HG03521 (cell line): ENCODE data around the gene RBM18.

Experiments used
- ATAC-seq: cut with Tn5 transposase; IDR thresholded peaks from one replicate; pipeline ENCODE4 v1.9.1; 2021; ENCODE audit warnings: mild to moderate bottlenecking, moderate library complexity; ENCODE audit not compliant: unreplicated experiment

The RBM18 gene, protein sequence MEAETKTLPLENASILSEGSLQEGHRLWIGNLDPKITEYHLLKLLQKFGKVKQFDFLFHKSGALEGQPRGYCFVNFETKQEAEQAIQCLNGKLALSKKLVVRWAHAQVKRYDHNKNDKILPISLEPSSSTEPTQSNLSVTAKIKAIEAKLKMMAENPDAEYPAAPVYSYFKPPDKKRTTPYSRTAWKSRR

DNA sequence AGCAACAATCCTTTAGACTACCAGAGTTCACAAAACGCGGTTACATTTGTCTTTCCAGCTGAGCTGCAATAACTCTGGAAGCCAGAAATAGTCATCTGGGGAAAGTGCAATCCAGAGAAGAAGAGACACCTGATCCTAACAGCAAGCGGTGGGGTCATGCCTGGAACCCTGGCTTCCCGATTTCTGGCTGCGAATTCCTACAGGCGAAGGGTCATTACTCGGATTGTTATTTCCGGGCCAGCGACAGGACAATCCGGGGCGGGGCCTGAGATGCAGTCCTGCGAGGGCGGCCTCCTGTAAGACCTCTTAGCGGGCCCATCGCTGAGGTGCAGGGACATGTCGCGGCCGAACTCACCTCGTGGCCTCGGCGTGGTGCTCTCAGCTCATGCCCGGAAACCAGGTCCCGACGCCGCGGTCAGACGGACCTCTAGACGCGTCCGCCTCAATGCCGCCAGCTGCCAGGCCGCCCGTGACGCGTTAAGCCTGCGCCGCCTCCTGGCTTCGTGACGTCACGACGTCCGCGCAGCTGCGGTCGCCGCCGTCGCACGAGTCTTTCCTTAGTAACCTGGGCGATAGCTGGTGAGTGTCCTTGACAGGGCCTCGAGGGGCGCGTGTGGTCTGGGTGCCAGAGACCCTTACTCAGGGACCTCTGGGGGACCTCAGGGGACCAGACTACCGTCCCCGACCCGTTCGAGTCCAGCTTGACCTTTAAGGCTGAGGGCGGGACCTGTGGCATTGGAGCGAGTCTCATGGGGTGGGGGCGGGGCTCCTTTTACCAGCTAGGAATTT is at the start of gene RBM18, which contains the start of gene MRRF:
TSS of gene RBM18 (minus strand) at position 481 of the 789 bp plus-strand sequence. CDS start 3,348 bp downstream, outside the sequence.
TSS of gene MRRF (plus strand) at position 523 of the 789 bp plus-strand sequence. CDS start 6,010 bp downstream, outside the sequence.
- peak; percentile 87 for ATAC-seq

- no peak for ATAC-seq
These were observed 49.5 kb upstream of the RBM18 start for GRCh38 chr9:122314165-122314564.

DNA sequence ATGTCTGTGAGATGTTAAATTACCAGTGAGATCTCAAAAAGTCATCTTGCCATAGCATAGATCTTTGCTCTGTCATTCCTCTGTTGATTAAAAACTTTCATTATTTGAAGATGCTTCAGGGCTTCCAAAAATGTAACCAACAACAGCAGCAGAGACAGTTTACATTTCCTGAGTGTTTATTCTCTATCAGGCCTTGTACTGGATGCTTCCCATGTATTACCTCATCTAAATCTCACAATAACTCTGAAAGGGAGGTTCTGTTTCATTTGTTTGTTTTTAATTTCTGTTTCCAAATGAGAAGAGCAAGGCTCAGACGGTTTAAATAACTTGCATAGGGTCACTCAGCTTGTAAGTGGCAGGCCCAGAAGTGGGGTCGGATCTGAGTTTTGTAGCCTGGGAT is 45.2 kb upstream of the RBM18 start:
- no peak for ATAC-seq

GRCh38 chr9:122307925-122308324 is 43.3 kb upstream of the RBM18 start:
- no peak for ATAC-seq

GRCh38 chr9:122307061-122307460 is 42.4 kb upstream of the RBM18 start:
- no peak for ATAC-seq

DNA sequence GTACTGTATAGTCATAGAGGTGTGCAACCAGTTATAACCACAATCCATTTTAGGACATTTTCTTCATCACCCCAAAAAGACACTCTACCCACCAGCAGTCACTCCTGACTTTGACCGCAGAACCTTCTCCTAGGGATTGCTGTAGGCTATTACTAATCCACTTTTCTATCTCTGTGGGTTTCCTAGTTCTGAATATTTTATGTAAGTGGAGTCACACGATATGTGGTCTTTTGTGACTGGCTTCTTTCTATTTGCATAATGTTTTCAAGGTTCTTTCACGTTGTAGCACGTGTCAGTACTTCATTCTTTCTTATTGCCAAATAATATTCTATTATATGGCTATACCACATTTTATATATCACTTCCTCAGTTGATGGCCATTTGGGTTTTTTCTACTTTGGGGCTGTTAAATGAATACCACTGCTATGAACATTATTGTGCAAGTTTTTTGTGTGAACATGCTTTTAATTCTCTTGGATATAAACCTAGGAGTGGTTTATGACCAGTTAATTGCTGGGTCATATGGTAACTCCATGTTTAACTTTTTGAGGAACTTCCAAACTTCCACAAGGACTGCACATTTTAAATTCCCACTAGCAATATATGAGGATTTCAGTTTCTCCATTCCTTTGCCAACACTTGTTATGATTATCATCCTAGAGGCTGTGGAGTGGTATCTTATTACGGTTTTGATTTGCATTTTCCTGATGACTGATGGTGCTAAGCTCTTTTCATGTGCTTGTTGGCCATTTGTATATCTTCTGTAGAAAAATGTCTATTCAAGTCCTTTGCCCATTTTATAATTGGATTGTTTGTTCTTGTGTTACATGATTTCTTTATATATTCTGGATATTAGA is 37.8 kb upstream of the RBM18 start:
- no peak for ATAC-seq

DNA sequence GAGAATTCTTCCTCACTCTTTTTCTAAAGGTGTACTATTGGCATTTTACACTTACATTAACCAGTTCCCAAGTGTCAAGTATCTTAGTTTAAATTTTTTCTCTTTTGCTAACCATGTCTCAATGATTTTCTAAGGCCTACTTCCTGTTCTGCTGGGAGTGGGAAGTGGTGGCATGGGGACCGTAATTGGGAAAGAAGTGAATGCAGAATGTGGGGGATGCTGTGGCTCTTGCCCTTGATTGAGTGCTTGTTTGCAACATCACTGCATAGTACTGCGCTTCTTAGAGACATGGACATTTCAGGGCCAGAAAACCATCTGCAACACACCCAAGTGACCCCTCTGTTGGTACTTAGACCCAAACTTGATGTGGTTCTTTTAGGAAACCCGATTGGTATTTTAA is 32.9 kb upstream of the RBM18 start:
- no peak for ATAC-seq

GRCh38 chr9:122294531-122294930 is 29.9 kb upstream of the RBM18 start:
- ATAC-seq, result no peak

DNA sequence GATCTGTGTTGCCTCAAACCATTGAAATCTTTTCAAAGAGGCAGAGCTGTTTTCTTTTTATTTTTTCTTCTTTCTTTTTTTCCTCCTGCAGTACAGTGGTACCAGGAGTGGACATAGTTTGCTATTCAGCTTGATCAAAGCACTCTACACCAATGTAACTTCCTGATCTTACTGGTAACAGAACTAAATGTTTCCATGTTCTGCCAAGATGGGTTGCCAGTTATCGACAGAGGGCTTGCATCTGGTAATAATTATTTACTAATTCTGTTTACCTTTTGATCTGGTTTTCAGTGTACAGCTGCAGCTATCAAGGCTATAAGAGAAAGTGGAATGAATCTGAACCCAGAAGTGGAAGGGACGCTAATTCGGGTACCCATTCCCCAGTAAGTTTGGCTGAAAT is 26.8 kb upstream of the RBM18 start:
- ATAC-seq, result no peak

- no peak for ATAC-seq
These were observed 22.6 kb upstream of the RBM18 start for GRCh38 chr9:122287214-122287720.

GRCh38 chr9:122286764-122287163 is 22.1 kb upstream of the RBM18 start:
- ATAC-seq, result no peak

DNA sequence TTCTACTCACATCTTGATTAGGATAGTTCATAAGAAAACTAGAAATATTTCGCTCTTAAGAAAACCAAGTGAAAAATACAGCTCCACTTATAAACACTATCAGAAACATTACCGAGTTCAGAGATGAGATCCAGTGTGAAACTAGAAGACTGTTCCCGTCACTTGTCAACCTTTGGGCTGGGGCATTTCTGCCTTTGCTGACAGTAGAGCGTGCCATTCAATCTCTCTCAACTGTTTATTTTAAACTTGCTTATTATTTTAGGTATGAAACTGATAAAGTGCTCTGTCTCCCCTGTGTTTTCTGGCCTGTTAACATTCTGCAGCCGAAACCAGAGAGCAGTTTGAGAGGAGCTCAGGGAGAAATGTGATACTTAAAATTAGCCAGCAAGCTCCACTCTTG is 16.7 kb upstream of the RBM18 start:
- no peak for ATAC-seq

DNA sequence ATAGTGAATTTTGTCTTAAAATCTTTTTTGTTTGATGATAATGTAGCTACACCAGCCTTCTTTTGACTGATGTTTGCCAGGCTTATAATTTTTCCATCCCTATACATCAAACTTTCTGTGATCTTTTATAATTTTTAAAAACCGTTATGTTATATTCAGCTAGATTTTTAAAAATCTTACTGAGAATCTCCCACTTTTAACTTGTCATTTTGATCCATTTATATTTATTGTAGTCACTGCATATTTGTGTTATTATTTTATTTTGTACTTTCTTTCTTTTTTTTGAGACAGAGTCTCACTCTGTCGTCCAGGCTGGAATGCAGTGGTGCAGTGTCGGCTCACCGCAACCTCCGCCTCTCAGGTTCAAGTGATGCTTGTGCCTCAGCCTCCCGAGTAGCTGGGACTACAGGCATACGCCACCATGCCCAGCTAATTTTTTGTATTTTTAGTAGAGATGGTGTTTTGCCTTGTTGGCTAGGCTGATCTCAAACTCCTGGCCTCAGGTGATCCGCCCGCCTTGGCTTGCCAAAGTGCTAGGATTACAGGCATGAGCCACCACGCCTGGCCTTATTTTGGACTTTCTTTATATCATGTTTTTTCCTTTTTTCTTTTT is 12.8 kb upstream of the RBM18 start:
- ATAC-seq, result no peak

DNA sequence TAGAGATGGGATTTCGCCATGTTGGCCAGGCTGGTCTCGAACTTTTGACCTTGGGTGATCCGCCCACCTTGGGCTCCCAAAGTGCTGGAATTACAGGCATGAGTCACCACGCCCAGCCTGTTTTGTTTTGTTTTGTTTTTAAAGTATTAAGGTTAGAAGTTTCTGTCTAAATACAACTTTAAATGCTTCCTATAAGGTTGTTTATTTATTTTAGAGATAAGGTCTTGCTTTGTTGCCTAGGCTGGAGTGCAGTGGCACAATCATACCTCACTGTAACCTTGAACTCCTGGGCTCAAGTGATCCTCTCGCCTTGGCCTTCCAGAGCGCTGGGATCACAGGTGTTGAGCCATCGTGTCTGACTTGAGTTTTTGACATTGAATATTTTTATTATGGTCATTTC is 11.5 kb upstream of the RBM18 start:
- no peak for ATAC-seq

GRCh38 chr9:122274055-122274454 is 9.4 kb upstream of the RBM18 start:
- no peak for ATAC-seq

- no peak for ATAC-seq
These were observed 3.6 kb upstream of the RBM18 start for GRCh38 chr9:122268041-122268814.

GRCh38 chr9:122265149-122265915 is 692 bp upstream of the RBM18 start:
- peak; percentile 23 for ATAC-seq

DNA sequence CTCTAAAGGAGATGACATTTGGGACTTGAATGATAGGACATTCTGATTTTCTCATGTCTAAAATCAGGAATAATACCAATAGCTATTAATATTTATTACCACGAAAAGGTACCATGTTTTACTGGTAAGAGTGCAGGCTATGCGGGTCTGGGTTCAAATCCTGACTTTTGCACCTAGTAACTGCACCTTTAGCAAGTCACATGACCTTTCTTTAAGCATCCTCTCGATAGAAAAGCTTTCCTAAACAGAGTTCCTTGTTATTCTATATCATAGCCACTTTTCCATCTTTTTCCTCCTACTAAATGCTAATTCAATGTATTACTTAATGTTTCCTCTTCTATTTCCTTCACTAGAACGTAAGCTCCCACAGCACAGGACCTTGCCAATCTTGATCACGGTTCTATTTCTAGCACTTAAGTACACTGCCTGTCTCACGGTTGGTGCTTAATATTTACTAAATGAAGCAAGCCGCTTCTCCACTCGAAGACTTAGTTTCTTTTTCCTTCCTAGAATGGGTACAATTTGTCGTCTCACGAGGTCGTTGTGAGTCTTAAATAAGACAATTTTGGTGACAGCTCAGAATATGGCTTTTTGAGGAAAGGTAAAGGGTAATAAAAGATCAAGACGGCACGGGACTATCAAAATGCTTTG is 816 bp downstream of the RBM18 start:
- ATAC-seq, result no peak

DNA sequence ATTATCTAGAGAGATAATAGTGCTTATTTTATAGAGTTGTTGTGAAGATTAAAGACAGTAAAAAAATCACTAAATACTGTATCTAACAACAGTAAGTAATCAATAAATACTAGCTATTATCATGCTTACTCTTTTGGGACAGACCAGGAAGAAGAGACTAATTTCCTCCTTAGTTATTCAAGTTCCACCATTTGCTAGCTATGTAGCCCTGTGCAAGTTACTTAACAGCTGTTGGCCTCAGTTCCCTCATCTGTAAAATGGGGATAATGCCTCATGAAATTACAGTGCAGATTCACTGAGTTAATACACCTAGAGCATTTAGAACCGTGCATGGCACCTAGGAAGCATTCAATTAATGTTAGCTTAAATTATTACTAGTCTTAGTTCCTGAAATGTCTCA is 2.6 kb downstream of the RBM18 start:
- no peak for ATAC-seq
